MCF 10A (cell line): ENCODE measurements around the gene CRYL1. TPM values are rescaled to one million over a fixed set of nuclear protein-coding genes. Genes with fewer than 3 reads are reported as not detected.

Experiments
- BruUV-seq: library from RNA; stranded (reverse); fragments of 400-500 nt; replicated peaks from 2 replicates; lab custom pipeline; 2021; lab: Mats Ljungman, UMichigan
- CTCF ChIA-PET: fragments of 300-600 bp; sonication (Branson Sonifier 250); formaldehyde crosslinking; extraction: SDS; loops from one replicate; lab custom pipeline; 2021; ENCODE audit warnings: antibody characterized with exemption, inconsistent platforms; lab: Yijun Ruan, JAX
- POLR2A ChIA-PET: fragments of 300-600, 350-650 bp; sonication (Branson Sonifier 250); formaldehyde crosslinking; extraction: SDS; loops from one replicate; lab custom pipeline; 2020; ENCODE audit warnings: antibody characterized with exemption, inconsistent platforms; lab: Yijun Ruan, JAX
- DNase-seq: peaks from one replicate; pipeline ENCODE4 v3.0.0-alpha.2; 2018; ENCODE audit not compliant: unreplicated experiment
- H3K27ac Mint-ChIP-seq: one replicate; pipeline ENCODE4 v1.8.0; 2022; ENCODE audit warnings: mild to moderate bottlenecking, low read depth, mixed read lengths; ENCODE audit not compliant: unreplicated experiment
- H3K27me3 Mint-ChIP-seq: one replicate; pipeline ENCODE4 v1.8.0; 2022; ENCODE audit warnings: mixed read lengths; ENCODE audit not compliant: insufficient read depth, unreplicated experiment
- H3K36me3 Mint-ChIP-seq: one replicate; pipeline ENCODE4 v1.8.0; 2022; ENCODE audit warnings: mild to moderate bottlenecking, moderate library complexity, mixed read lengths; ENCODE audit not compliant: insufficient read depth, unreplicated experiment
- H3K4me1 Mint-ChIP-seq: one replicate; pipeline ENCODE4 v1.8.0; 2022; ENCODE audit warnings: mixed read lengths; ENCODE audit not compliant: insufficient read depth, unreplicated experiment
- H3K4me3 Mint-ChIP-seq: one replicate; pipeline ENCODE4 v1.8.0; 2022; ENCODE audit warnings: mild to moderate bottlenecking, moderate library complexity, mixed read lengths; ENCODE audit not compliant: unreplicated experiment
- H3K9me3 Mint-ChIP-seq: one replicate; pipeline ENCODE4 v1.8.0; 2022; ENCODE audit warnings: mixed read lengths; ENCODE audit not compliant: unreplicated experiment
- CTCF ChIP-seq: fragments of 200-600 bp; IDR thresholded peaks from one replicate; pipeline ENCODE4 v1.8.0; 2022; ENCODE audit warnings: antibody characterized with exemption, mild to moderate bottlenecking; ENCODE audit not compliant: unreplicated experiment
- intact Hi-C: fragments of 100-400 bp; cut with micrococcal nuclease; formaldehyde crosslinking; loops from 2 replicates; pipeline ENCODE4 v1.14.1; 2022
- total RNA-seq: library from RNA; stranded (reverse); gene quantifications from 2 replicates; pipeline ENCODE4 v1.2.3, GENCODE V29; 2022

CRYL1 gene
- total RNA-seq, 1 experiment from 2014 or later, result 15.1 TPM

DNA sequence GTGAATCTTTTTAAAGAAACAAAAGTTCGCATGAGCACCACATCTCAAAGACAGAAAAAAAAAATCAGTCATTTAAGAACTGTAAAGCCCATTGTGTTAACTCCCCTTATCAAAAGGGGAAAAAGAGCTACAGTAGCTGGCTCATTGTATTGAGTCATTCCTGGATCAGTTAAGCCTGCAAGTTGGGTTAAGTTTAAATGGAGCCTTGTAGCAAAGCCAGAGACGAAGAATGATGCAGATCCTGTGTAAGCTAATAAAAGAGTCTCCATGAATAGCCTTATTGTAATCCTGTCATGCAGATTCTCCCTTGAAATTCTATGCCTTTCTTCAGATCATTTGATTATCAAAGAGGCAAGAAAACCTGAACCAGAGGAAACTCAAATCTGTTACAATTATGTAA is 83.8 kb downstream of the CRYL1 start:
- H3K27ac Mint-ChIP-seq, result no peak overlapping the region
- H3K36me3 Mint-ChIP-seq, result no peaks in the 10 kb centered on the region
- no peaks in the 10 kb centered on the region for H3K9me3 Mint-ChIP-seq
- ChIA-PET CTCF (interaction anchor here (0.5 kb wide), 1 partner anchor 61 kb away, joined by 3 read pairs; no protein-coding TSS in a partner anchor), POLR2A (interaction anchor here (1.6 kb wide), 1 partner anchor 11 kb away, joined by 5 read pairs; no protein-coding TSS in a partner anchor)
- BruUV-seq, result no TSS peak
- H3K27me3 Mint-ChIP-seq, result no peaks in the 10 kb centered on the region
- no peak overlapping the region for H3K4me3 Mint-ChIP-seq
- DNase-seq, result no peak
- TF ChIP-seq CTCF, result no peak
- intact Hi-C loops, result no loop called here
- H3K4me1 Mint-ChIP-seq, result peaks cover 5% of the 10 kb centered on the region

DNA sequence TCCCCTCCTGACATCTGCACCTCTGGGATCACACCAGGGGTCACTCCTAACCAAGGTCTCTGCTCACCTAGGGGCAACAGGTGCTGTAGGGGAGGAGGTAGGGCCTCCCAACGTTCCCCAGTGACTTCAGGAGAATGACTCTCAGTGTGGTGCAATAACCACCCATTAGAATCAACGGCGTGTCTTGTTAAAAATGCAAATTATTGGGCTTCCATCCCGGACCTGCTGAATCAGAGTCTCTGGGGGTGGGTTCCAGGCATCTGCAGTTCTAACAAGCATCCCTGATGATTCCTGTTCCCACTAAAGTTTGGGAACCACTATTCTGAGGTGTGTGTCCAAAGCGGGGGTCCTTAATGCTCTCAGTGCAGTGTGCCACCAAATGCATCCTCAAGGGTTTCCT is 84.6 kb downstream of the CRYL1 start:
- H3K27me3 Mint-ChIP-seq, result no peaks in the 10 kb centered on the region
- no TSS peak for BruUV-seq
- no peak for TF ChIP-seq CTCF
- ChIA-PET CTCF (no interaction called here), POLR2A (interaction anchor here (0.8 to 1.6 kb wide), 2 partner anchors 10 to 15 kb away, joined by 3 to 5 read pairs; no protein-coding TSS in a partner anchor)
- no peak overlapping the region for H3K4me3 Mint-ChIP-seq
- no peaks in the 10 kb centered on the region for H3K9me3 Mint-ChIP-seq
- no peak for DNase-seq
- no peaks in the 10 kb centered on the region for H3K36me3 Mint-ChIP-seq
- intact Hi-C loops, result no loop called here
- H3K4me1 Mint-ChIP-seq, result peaks cover 5% of the 10 kb centered on the region
- H3K27ac Mint-ChIP-seq, result no peak overlapping the region

DNA sequence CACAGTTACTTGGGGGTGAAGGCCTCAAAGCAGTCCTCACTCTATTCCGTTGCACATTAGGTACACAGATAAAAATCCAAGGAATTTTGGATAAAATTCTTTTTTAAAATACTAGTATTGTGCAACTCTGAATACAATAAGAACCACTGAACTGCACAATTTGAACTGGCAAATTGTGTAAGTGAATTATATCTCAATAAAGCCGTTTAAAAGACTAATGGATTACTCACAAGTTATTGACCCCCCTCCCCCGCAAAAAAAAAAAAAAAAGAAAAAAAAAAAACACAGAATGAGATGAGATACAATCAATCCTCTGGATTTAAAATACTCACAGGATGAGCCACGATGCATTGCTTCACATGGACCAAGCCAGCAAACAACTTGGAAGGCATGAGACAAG is 86.4 kb downstream of the CRYL1 start:
- Mint-ChIP-seq H3K9me3 (peaks cover 7% of the 10 kb centered on the region), H3K4me1 (peaks cover 5% of the 10 kb centered on the region), H3K4me3 (no peak overlapping the region), H3K36me3 (no peaks in the 10 kb centered on the region), H3K27ac (no peak overlapping the region), H3K27me3 (no peaks in the 10 kb centered on the region)
- ChIA-PET CTCF (interaction anchor here (1.1 kb wide), 1 partner anchor 9 kb away, joined by 3 read pairs; no protein-coding TSS in a partner anchor), POLR2A (no interaction called here)
- no peak for DNase-seq
- TF ChIP-seq CTCF, result no peak
- no TSS peak for BruUV-seq
- intact Hi-C loops, result no loop called here

DNA sequence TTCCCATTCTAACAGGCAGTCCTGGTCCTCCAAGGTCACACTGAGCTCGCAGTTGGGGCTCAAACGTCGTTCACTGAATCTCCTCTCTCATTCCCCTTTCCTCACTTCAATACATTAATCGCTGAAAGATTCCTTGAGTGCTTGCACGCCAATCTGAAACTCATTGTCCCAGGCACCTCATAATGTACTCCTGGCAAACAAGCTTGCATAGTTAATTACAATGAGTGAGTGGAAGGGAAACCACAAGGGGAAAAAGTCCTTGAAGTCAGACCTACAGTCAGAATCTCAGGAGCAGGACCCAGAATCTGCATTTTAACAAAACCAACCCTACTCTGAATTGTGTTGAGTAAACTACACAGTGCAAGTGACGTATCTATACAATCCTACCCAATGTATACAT is 86.9 kb downstream of the CRYL1 start:
- H3K9me3 Mint-ChIP-seq, result peaks cover 7% of the 10 kb centered on the region
- no peak overlapping the region for H3K27ac Mint-ChIP-seq
- ChIA-PET POLR2A (no interaction called here), CTCF (interaction anchor here (1.1 kb wide), 1 partner anchor 9 kb away, joined by 3 read pairs; no protein-coding TSS in a partner anchor)
- DNase-seq, result no peak
- no peaks in the 10 kb centered on the region for H3K27me3 Mint-ChIP-seq
- no TSS peak for BruUV-seq
- H3K4me1 Mint-ChIP-seq, result peaks cover 5% of the 10 kb centered on the region
- intact Hi-C loops, result no loop called here
- no peak overlapping the region for H3K4me3 Mint-ChIP-seq
- TF ChIP-seq CTCF, result no peak
- no peaks in the 10 kb centered on the region for H3K36me3 Mint-ChIP-seq
